Right hindlimb (tissue), 1 donor: Measurements from ENCODE around the gene EIF2B5.
A peak's percentile ranks its signal among the peaks of the same experiment; 100 is the strongest.

Experiments used
- DNase-seq: peaks from one replicate; pipeline ENCODE4 v3.0.0-alpha.2; 2018

The EIF2B5 gene

DNA sequence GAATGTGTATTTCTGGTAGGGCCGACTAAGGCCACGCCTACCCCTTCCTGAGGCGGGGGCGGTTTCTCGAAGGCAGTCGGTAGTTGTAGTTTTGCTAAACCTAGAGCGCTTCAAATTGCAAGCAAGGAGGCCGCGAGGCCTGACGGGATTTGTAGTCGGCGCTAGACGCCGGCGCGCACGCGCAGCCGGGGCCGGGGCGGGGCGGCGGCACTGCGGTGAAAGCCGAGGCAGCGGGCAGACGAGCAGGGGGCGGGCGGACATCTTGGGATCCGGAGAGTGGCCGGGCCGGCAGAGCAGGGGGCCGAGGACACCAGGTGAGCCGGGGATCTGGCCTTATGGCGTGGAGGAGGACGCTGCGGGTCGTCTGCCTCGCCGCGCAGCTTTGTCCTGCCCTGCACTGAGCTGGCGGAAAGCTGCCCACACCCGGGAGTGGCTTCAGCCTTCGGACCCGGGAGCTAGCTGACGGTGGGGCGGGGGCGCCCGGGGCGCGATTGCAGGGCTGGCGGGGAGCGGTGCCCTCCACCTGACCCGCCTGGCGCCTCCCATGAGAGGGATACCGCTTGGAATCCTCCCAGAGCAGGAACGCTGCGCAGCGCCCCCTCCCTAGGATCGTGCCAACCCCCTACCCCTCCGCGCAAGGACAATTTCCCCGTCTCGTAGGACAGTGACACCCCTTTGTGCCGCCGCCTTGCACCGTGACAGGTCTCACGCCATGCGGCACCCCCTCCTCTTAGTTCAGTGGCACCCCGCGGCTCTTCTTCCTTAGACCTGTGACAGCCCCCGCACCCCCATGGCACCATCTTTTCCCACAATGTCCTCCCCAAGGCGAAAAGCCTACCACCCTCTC lies 39.7 kb downstream of the EIF2B5 start, which contains the start of gene AP2M1:
Gene AP2M1, plus strand, starts transcription at position 210 of the 847 bp plus-strand sequence. CDS start 2,139 bp downstream, outside the sequence.
- peak; percentile 99 for DNase-seq

- no peak for DNase-seq
Measured at GRCh38 chr3:184175506-184175905, 40.3 kb downstream of the EIF2B5 start.

DNA sequence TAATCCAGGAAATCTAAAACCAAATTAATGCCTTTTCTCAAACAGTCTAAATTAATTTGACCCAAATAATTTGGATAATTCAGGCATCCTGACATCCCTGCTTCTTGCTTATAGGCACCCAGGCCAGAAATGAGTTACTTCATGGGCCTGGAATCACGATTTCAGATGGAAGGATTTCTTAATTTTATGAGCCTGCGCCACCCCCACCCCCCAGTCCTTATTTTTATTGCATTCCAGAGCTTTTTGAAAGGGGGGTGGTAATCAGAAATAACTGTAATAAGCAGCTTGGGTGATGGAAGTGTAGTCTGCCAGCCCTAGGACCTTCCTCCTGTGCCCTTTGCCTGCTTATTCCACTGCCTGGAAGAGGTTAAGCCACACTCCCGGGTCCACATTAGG lies 40.8 kb downstream of the EIF2B5 start:
- DNase-seq = no peak

GRCh38 chr3:184176377-184177330 lies 41.5 kb downstream of the EIF2B5 start:
- peak; percentile 76 for DNase-seq

GRCh38 chr3:184177331-184177731 lies 42.2 kb downstream of the EIF2B5 start:
- no peak for DNase-seq

DNA sequence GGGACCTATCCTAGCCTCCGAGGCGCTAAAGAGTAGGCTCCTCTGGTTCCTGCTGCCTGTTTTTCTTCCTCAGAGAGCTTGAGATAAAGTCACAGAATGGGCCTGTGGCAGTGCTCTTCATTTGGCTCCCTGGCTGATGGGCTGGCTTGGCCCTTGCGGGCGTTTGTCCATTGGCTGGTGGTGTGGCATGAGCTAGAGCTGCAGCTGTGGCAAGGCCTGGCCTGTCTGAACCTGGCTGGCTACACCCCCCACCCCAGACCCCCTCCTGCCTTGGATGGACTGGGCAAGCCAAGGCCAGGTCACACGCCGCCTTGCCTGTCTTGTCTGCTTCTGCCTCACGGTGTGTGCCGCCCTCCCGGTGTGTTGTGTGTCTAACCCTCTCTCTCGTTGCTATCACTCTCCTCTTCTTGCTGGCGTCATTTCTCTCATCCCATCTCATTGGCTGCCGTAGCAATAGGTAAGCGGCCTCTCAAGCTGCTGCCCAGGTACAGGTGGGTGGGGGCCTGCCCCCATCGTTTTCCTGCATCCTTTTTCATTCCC lies 42.7 kb downstream of the EIF2B5 start:
- DNase-seq = no peak

DNA sequence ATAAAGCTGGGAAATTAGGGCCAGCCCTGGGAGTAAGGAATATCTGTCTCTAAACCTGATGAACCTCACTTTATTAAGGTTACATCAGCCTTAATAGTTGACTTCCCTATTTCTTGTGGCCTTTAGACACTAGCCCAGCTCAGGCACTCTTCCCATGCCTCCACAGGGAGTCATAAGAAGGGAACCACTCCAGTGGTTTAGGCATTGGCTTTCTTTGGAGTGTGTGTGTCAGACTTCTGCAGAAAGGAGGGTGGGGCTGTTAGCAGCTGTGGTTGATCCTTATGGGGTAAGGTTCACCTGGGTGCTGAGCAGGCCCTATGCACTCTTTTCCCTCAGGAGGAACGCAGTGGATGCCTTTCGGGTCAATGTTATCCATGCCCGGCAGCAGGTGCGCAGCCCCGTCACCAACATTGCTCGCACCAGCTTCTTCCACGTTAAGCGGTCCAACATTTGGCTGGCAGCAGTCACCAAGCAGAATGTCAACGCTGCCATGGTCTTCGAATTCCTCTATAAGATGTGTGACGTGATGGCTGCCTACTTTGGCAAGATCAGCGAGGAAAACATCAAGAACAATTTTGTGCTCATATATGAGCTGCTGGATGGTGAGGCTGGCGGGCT lies 43.5 kb downstream of the EIF2B5 start:
- no peak for DNase-seq

- no peak for DNase-seq
Measured at GRCh38 chr3:184180165-184180564, 45.0 kb downstream of the EIF2B5 start.

DNA sequence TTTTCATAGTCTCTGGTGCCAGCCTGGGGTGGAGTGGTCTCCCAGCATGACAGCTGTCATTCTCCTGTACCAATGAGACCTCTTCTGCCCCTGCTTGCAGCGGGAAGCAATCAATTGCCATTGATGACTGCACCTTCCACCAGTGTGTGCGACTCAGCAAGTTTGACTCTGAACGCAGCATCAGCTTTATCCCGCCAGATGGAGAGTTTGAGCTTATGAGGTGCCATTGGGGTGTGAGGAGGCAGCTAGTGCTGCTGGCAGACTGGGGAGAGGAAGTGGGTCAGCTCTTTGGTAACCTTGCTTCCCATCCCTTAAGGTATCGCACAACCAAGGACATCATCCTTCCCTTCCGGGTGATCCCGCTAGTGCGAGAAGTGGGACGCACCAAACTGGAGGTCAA lies 46.4 kb downstream of the EIF2B5 start:
- DNase-seq = no peak

GRCh38 chr3:184183679-184184078 lies 48.5 kb downstream of the EIF2B5 start:
- DNase-seq = no peak

DNA sequence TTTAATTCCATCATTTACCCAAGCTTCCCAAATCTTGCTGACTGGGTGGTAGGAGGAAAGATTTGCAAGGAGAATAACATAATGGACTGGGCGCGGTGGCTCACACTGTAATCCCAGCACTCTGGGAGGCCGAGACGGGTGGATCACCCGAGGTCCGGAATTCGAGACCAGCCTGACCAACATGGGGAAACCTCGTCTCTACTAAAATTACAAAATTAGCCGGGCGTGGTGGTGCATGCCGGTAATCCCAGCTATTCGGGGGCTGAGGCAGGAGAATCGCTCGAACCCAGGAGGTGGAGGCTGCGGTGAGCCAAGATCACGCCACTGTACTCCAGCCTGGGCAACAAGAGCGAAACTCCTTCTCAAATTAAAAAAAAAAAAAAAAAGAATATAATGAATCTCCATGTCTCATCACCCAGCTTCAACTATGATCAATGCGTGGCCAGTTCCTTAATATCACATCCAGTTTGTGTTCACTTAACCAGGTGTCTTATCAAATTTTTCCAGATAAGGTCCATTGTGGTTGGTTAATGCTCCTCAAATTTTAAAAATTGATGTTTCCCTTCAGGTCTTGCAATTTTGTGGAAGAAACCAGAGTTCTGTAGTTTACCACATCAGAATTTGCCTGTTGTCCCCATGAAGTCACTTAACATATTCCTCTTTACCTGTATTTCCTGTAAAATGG lies 49.5 kb downstream of the EIF2B5 start:
- no peak for DNase-seq

GRCh38 chr3:184185461-184186183 lies 50.5 kb downstream of the EIF2B5 start:
- DNase-seq = peak; percentile 100

GRCh38 chr3:184186184-184186901 lies 51.2 kb downstream of the EIF2B5 start, which contains the start of gene ABCF3:
TSS of gene ABCF3 (plus strand) at chr3:184186199. CDS start at chr3:184186208, 9 bp downstream.
- DNase-seq = no peak

DNA sequence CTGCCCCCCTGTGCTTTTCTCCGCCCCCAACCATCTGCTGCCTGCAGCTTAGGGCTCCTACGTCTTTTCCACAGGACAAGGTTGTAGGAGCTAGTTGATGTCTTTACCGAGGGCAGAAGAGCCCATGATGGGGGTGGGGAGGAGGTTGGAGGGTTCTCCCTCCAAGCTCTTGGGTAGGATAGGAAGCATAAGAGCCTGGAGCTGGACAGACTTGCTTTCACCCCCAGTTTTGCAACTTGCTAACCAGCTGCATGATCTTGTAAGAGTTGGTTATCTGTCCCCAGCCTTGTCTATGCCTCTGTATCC lies 51.7 kb downstream of the EIF2B5 start:
- no peak for DNase-seq

DNA sequence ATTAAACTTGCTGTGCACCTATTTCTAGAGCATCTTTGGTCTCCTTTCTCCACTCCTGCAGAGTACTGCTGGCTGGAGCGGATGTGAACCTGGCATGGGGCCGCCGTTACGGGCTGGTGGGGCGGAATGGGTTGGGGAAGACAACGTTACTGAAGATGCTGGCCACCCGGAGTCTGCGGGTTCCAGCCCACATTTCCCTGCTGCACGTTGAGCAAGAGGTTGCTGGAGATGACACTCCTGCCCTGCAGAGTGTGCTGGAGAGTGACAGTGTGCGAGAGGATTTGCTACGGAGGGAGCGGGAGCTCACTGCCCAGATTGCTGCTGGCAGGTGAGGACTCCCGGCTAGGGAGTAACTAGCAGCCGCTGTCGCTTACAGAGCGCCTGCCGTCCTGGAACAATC lies 52.9 kb downstream of the EIF2B5 start:
- no peak for DNase-seq

DNA sequence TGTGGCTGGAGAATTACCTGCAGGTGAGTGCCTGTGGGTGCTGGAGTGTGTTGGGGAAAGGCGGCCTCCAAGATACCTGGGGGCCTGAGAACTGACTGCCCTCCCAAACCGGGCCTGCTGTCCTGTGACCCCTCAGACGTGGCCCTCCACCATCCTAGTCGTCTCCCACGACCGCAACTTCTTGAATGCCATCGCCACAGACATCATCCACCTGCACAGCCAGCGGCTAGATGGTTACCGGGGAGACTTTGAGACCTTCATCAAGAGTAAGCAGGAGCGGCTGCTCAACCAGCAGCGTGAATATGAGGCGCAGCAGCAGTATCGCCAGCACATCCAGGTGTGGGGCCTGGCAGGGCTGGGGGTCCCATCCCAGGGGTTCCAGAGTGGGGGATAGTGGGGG lies 54.3 kb downstream of the EIF2B5 start:
- DNase-seq = no peak

- DNase-seq = no peak
Measured at GRCh38 chr3:184192889-184193288, 57.7 kb downstream of the EIF2B5 start.

DNA sequence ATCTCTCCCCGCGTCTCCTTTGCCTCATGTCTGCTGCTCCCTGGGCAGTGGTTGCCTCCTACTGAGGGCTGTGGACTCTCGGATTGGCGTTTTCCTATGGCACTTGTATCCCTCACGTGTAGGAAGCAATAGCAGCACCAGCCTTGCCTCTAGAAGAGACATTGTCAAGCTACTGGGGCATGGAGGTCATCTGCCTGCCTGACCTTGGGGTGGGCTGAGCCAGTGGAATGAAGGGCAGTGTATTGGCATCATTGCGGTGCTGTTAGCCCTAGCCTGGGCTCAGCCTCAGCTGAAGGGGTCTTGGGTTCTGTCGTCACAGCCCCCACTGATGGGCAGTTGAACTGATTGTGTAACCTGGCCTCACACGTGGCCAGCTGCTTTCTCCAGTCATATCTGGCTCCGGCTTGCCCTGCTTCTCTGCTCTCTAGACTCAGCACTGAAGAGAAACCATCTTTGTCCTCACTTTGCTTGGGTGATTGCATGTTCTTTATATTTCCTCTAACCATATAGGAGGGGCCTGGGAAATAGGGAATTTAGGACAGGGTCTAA lies 58.9 kb downstream of the EIF2B5 start:
- no peak for DNase-seq
